Thoracic aorta (tissue), 2 donors: ENCODE data around the gene INTS1. TPM values are rescaled to one million over a fixed set of nuclear protein-coding genes. Genes with fewer than 3 reads are reported as not detected.

Experiments used
- ATAC-seq: fragments of 150-250 bp; one replicate; pipeline ENCODE4 v1.8.0; 2017; ENCODE audit warnings: low read depth; ENCODE audit not compliant: insufficient number of reproducible peaks, low FRiP score
- DNase-seq: peaks from one replicate; pipeline ENCODE4 v3.0.0-alpha.2; 2020; ENCODE audit warnings: low spot score
- H3K27ac ChIP-seq, 2 donors: fragments of 200-600 bp; sonication (generic); 1 replicate in 1 of 2; 2 replicates in 1 of 2; pipeline ENCODE4 v1.5.1; 2016; ENCODE audit warnings: mild to moderate bottlenecking in 2 of 2, moderate library complexity in 2 of 2
- H3K27me3 ChIP-seq: fragments of 200-600 bp; sonication (generic); replicated peaks from 2 replicates; pipeline ENCODE4 v1.6.0; 2016; ENCODE audit warnings: mild to moderate bottlenecking; ENCODE audit not compliant: insufficient read depth
- H3K36me3 ChIP-seq: fragments of 200-600 bp; sonication (generic); one replicate; pipeline ENCODE4 v1.5.1; 2016
- H3K4me1 ChIP-seq, 2 donors: fragments of 200-600 bp; sonication (generic); 1 replicate in 1 of 2; 2 replicates in 1 of 2; pipeline versions ENCODE4 v1.5.1 to v1.6.0; 2016; ENCODE audit warnings: low read depth in 2 of 2, mild to moderate bottlenecking in 1 of 2; ENCODE audit not compliant: control insufficient read depth in 1 of 2
- H3K4me3 ChIP-seq: fragments of 200-600 bp; sonication (generic); 2 replicates; pipeline ENCODE4 v1.5.1; 2016; ENCODE audit warnings: mild to moderate bottlenecking
- H3K9me3 ChIP-seq: fragments of 200-600 bp; sonication (generic); 2 replicates; pipeline ENCODE4 v1.5.1; 2016
- total RNA-seq, 2 donors: library from RNA; depleted of rRNA; stranded (reverse); fragments of >200 nt; gene quantifications; one replicate each; pipeline versions ENCODE4 v1.1.0 to v1.2.3, GENCODE V29; 2016
- TF ChIP-seq, protein P1 (sequence below): fragments of 200-600 bp; sonication (generic); IDR thresholded peaks from one replicate; pipeline ENCODE4 v1.5.1; 2019; ENCODE audit warnings: antibody characterized with exemption

Gene INTS1
- total RNA-seq, 2 donors from 2014 or later: 59.8 to 89.6 TPM

GRCh38 chr7:1483536-1484505, 20.4 kb downstream of the INTS1 start:
- TF ChIP-seq, protein P1, sequence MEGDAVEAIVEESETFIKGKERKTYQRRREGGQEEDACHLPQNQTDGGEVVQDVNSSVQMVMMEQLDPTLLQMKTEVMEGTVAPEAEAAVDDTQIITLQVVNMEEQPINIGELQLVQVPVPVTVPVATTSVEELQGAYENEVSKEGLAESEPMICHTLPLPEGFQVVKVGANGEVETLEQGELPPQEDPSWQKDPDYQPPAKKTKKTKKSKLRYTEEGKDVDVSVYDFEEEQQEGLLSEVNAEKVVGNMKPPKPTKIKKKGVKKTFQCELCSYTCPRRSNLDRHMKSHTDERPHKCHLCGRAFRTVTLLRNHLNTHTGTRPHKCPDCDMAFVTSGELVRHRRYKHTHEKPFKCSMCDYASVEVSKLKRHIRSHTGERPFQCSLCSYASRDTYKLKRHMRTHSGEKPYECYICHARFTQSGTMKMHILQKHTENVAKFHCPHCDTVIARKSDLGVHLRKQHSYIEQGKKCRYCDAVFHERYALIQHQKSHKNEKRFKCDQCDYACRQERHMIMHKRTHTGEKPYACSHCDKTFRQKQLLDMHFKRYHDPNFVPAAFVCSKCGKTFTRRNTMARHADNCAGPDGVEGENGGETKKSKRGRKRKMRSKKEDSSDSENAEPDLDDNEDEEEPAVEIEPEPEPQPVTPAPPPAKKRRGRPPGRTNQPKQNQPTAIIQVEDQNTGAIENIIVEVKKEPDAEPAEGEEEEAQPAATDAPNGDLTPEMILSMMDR: no peak
- ATAC-seq: no peak
- no peaks in the 10 kb centered on the region for H3K4me1 ChIP-seq
- no peaks in the 10 kb centered on the region for H3K27me3 ChIP-seq
- no peak for DNase-seq
- peaks cover 74% of the 10 kb centered on the region for H3K36me3 ChIP-seq
- H3K4me3 ChIP-seq: no peak overlapping the region
- no peak overlapping the region for H3K27ac ChIP-seq
- no peaks in the 10 kb centered on the region for H3K9me3 ChIP-seq

- Histone ChIP-seq H3K4me1 (no peaks in the 10 kb centered on the region), H3K27ac (no peak overlapping the region), H3K36me3 (peaks cover 74% of the 10 kb centered on the region), H3K4me3 (no peak overlapping the region), H3K27me3 (no peaks in the 10 kb centered on the region), H3K9me3 (no peaks in the 10 kb centered on the region)
- TF ChIP-seq, protein P1: no peak
- DNase-seq (no peak), ATAC-seq (no peak)
These were observed 21.1 kb downstream of the INTS1 start for GRCh38 chr7:1483079-1483478.

DNA sequence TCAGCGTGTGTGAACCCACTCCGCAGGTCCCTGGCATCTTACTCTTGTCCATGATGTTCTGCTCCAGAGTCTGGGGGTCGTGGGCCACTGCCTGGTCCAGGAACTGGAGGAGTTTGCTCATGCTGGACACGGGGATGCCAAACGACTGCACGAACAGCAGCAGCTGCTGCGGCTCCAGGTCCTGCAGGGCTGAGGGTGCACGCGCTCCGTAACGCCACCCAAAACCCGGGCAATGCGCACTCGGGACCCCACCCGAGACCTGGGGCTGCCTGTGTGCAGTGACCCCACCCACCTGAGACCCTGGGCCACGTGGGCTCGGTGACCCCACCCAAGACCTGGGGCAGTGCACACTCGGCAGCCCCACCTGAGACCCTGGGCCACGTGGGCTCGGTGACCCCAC, 22.9 kb downstream of the INTS1 start:
- H3K27ac ChIP-seq: no peak overlapping the region
- TF ChIP-seq, protein P1: no peak
- H3K36me3 ChIP-seq: peaks cover 70% of the 10 kb centered on the region
- no peaks in the 10 kb centered on the region for H3K4me1 ChIP-seq
- no peaks in the 10 kb centered on the region for H3K27me3 ChIP-seq
- no peak for DNase-seq
- no peak overlapping the region for H3K4me3 ChIP-seq
- no peaks in the 10 kb centered on the region for H3K9me3 ChIP-seq
- no peak for ATAC-seq

GRCh38 chr7:1480670-1481069, 23.5 kb downstream of the INTS1 start:
- Histone ChIP-seq H3K36me3 (peaks cover 69% of the 10 kb centered on the region), H3K4me1 (no peaks in the 10 kb centered on the region), H3K27ac (no peak overlapping the region), H3K27me3 (no peaks in the 10 kb centered on the region), H3K9me3 (no peaks in the 10 kb centered on the region), H3K4me3 (no peak overlapping the region)
- no peak for DNase-seq
- ATAC-seq: no peak
- TF ChIP-seq, protein P1: no peak

DNA sequence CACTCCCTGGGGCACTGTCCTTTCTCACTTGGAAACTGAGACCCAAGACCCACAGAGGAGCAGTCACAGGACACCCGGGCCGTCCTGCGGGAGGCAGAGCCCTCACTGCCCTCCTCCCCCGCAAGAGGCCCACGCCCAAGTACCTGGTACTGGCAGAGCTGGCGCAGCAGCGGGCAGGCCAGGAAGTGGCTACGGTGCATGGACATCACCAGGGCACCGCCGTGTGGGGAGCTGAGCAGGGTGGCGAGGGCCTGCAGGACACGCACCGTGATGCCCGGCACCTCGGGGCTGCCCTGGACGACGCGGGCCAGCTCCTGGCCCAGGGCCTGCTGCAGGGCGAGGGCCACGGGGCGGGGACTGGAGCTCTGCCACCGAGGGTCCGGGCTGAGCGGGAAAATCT, 24.9 kb downstream of the INTS1 start:
- H3K9me3 ChIP-seq: no peaks in the 10 kb centered on the region
- no peak for DNase-seq
- H3K4me3 ChIP-seq: no peak overlapping the region
- TF ChIP-seq, protein P1: no peak
- H3K36me3 ChIP-seq: peaks cover 56% of the 10 kb centered on the region
- no peaks in the 10 kb centered on the region for H3K27me3 ChIP-seq
- ATAC-seq: no peak
- H3K4me1 ChIP-seq: no peaks in the 10 kb centered on the region
- no peak overlapping the region for H3K27ac ChIP-seq
